Loucy (cell line): ENCODE results near the gene PSMG3.
"Not testable (repeated sequence)": the region's sequence is repeated elsewhere in the genome, so short reads cannot be mapped to it uniquely, and the experiment has no call there.

ENCODE experiments used
- H2AFZ ChIP-seq: fragments of 200-600 bp; sonication (generic); 2 replicates; pipeline ENCODE4 v1.6.0; 2016; ENCODE audit warnings: antibody characterized with exemption, mild to moderate bottlenecking, low read length, moderate library complexity
- H3F3A ChIP-seq: fragments of 200-600 bp; 2 replicates; pipeline ENCODE4 v1.6.0; 2016; ENCODE audit warnings: antibody characterized with exemption, low read depth, mild to moderate bottlenecking
- H3K27me3 ChIP-seq: fragments of 200-600 bp; sonication (generic); 2 replicates; pipeline ENCODE4 v1.6.1; 2014; ENCODE audit warnings: low read length, mild to moderate bottlenecking; ENCODE audit not compliant: insufficient read depth, poor library complexity, severe bottlenecking
- H3K36me3 ChIP-seq: fragments of 200-600 bp; sonication (generic); 2 replicates; pipeline ENCODE4 v1.6.1; 2016; ENCODE audit warnings: low read length; ENCODE audit not compliant: insufficient read depth
- H3K4me1 ChIP-seq: fragments of 200-600 bp; sonication (generic); 2 replicates; pipeline ENCODE4 v1.5.1; 2014; ENCODE audit warnings: low read length, mild to moderate bottlenecking; ENCODE audit not compliant: insufficient read depth, poor library complexity, severe bottlenecking
- H3K4me2 ChIP-seq: fragments of 200-600 bp; sonication (generic); 2 replicates; pipeline ENCODE4 v1.6.0; 2014; ENCODE audit warnings: antibody characterized with exemption, low read length, low read depth, mild to moderate bottlenecking; ENCODE audit not compliant: poor library complexity, severe bottlenecking
- H3K4me3 ChIP-seq: fragments of 200-600 bp; sonication (generic); 2 replicates; pipeline ENCODE4 v1.5.1; 2014; ENCODE audit warnings: low read length, mild to moderate bottlenecking, mixed read lengths; ENCODE audit not compliant: poor library complexity, severe bottlenecking
- H3K79me2 ChIP-seq: fragments of 200-600 bp; sonication (generic); 2 replicates; pipeline ENCODE4 v1.6.1; 2014; ENCODE audit warnings: low read length; ENCODE audit not compliant: insufficient read depth
- H3K9ac ChIP-seq: fragments of 200-600 bp; sonication (generic); 2 replicates; pipeline ENCODE4 v1.6.0; 2014; ENCODE audit warnings: mild to moderate bottlenecking, low read depth, low read length, moderate library complexity; ENCODE audit not compliant: poor library complexity, severe bottlenecking
- H3K9me2 ChIP-seq: fragments of 200-600 bp; sonication (generic); replicated peaks from 2 replicates; pipeline ENCODE4 v1.6.1; 2016; ENCODE audit warnings: low read depth, low read length, mixed read lengths
- H3K9me3 ChIP-seq: fragments of 200-600 bp; sonication (generic); 2 replicates; pipeline ENCODE4 v1.6.1; 2014; ENCODE audit warnings: mild to moderate bottlenecking, antibody characterized with exemption, low read length, low read depth; ENCODE audit not compliant: insufficient read depth
- H4K20me1 ChIP-seq: fragments of 200-600 bp; sonication (generic); 2 replicates; pipeline ENCODE4 v1.6.0; 2014; ENCODE audit warnings: antibody characterized with exemption, low read length, mild to moderate bottlenecking; ENCODE audit not compliant: insufficient read depth, poor library complexity, severe bottlenecking
- EZH2phosphoT487 ChIP-seq: fragments of 200-600 bp; IDR thresholded peaks from 2 replicates; pipeline ENCODE4 v1.6.1; 2018; ENCODE audit warnings: antibody characterized with exemption, mild to moderate bottlenecking, moderate library complexity, borderline replicate concordance
- TF ChIP-seq, protein P1 (sequence below): fragments of 200-600 bp; sonication (generic); conservative IDR thresholded peaks from 2 replicates; pipeline ENCODE4 v1.5.1; 2014; ENCODE audit warnings: mild to moderate bottlenecking, antibody characterized with exemption, low read length

Gene PSMG3

DNA sequence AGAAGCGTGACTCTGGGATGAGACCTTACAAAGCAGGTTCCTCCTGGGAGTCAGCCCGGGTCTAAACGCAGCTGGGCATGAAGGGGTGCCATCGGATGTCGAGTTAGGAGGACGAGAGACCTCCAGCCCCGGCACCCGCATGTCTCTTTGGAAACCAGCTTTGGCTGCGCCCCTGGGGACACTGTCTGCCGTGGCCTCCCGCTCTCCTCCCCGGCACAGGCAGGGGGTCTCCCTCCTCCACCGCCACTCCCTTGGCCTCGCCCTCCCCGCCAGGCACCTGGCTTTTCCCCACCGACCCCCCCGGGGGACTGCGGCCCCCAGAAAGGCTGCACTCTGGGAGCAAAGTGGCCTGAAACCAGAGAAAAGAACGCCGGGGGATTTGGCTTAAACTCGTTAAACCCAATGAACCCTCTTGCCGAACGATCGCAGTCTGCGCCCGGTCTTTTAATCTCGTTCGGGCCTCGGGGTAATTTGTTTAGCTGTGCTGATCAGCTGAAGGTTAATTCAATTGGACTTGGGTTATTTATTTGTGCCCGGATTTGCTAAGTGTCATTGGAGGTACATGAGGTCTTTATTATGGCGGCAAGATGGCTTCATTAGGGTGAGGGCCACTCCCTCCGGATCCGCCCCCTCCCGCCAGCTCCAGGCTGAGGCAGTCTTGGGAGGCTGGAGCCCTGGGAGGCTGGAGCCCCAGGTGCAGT is 16.4 kb upstream of the PSMG3 start:
- Histone ChIP-seq H3K9me2 (no peaks in the 10 kb centered on the region), H3K9ac (no peak overlapping the region), H3K4me1 (no peaks in the 10 kb centered on the region), H3F3A (no peaks in the 10 kb centered on the region), H3K36me3 (no peaks in the 10 kb centered on the region), H3K9me3 (no peaks in the 10 kb centered on the region), H3K4me2 (no peak overlapping the region), H3K4me3 (no peak overlapping the region), H3K79me2 (no peaks in the 10 kb centered on the region), H3K27me3 (no peaks in the 10 kb centered on the region), H2AFZ (no peak overlapping the region), H4K20me1 (no peaks in the 10 kb centered on the region)
- no peak for TF ChIP-seq EZH2phosphoT487
- TF ChIP-seq, protein P1, sequence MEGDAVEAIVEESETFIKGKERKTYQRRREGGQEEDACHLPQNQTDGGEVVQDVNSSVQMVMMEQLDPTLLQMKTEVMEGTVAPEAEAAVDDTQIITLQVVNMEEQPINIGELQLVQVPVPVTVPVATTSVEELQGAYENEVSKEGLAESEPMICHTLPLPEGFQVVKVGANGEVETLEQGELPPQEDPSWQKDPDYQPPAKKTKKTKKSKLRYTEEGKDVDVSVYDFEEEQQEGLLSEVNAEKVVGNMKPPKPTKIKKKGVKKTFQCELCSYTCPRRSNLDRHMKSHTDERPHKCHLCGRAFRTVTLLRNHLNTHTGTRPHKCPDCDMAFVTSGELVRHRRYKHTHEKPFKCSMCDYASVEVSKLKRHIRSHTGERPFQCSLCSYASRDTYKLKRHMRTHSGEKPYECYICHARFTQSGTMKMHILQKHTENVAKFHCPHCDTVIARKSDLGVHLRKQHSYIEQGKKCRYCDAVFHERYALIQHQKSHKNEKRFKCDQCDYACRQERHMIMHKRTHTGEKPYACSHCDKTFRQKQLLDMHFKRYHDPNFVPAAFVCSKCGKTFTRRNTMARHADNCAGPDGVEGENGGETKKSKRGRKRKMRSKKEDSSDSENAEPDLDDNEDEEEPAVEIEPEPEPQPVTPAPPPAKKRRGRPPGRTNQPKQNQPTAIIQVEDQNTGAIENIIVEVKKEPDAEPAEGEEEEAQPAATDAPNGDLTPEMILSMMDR = no peak

DNA sequence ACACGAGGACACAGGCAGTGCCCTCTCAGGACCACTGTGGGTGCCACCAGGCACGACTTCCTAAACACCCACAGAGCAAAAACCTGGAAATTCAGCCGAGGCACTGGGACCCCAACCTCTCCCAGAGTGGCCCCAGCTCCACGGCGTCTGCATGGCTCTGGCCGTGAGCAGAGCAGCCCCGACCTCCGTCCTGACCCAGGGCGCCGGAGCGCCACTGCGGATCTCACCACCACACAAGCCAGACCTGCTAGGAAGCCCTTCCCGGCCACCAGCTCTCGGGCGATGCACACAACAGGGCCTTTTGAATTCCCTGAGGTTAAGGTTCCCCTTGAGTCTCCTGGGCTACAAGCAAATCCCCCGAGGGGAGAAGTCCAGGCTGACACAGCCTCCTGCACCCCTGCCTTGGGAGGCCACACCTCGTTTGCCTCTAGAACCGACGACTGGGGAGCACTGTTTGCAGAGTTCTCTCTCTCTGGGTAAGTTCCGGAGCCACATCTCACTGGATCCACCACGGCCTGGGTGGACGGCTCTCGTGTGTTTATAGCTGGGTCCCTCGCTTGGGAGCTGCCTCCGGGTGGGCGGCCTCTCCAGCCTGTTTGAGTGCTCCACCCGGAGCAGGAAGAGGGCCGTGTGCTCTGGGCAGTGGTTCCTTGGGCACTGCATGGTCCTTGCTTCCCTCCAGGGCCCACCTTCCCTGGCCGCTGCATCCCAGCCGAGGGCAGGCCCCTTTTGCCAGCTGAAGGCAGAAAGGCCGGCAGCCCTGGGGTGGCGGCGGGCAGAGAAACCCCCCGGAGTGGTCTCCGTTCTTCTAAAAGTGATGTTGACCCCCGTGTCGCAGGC is 15.5 kb upstream of the PSMG3 start:
- no peak overlapping the region for H3K4me2 ChIP-seq
- no peaks in the 10 kb centered on the region for H3K79me2 ChIP-seq
- no peak overlapping the region for H3K4me3 ChIP-seq
- no peaks in the 10 kb centered on the region for H3K27me3 ChIP-seq
- H3F3A ChIP-seq = no peaks in the 10 kb centered on the region
- no peaks in the 10 kb centered on the region for H3K36me3 ChIP-seq
- no peaks in the 10 kb centered on the region for H3K4me1 ChIP-seq
- H2AFZ ChIP-seq = no peak overlapping the region
- H3K9me2 ChIP-seq = no peaks in the 10 kb centered on the region
- no peaks in the 10 kb centered on the region for H3K9me3 ChIP-seq
- no peaks in the 10 kb centered on the region for H4K20me1 ChIP-seq
- H3K9ac ChIP-seq = no peak overlapping the region
- no peak for TF ChIP-seq EZH2phosphoT487
- TF ChIP-seq, protein P1 = no peak

DNA sequence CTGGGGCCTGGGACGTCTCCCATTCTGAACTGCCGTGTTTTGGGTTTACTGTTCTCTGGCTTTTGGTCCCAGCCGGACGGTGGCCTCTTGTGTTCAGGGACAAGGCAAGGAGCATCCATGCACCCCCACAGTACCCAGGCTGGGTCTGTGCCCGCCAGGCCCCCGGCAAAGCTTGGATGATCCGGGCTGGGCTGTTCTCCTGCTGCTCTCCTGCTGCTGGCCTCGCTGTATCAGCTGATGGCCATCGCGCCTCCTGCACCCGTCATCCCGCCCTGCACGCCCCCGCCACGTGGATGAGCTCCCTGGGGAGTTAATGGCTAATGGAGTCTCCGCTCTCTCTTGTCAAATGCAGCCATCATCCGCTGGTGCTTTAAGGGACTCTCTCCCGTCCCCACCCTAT is 14.9 kb upstream of the PSMG3 start:
- Histone ChIP-seq H4K20me1 (no peaks in the 10 kb centered on the region), H3F3A (no peaks in the 10 kb centered on the region), H3K36me3 (no peaks in the 10 kb centered on the region), H3K27me3 (no peaks in the 10 kb centered on the region), H3K79me2 (no peaks in the 10 kb centered on the region), H3K9me3 (no peaks in the 10 kb centered on the region), H3K4me1 (no peaks in the 10 kb centered on the region), H3K4me2 (no peak overlapping the region), H2AFZ (no peak overlapping the region), H3K9ac (no peak overlapping the region), H3K4me3 (no peak overlapping the region), H3K9me2 (no peaks in the 10 kb centered on the region)
- no peak for TF ChIP-seq EZH2phosphoT487
- TF ChIP-seq, protein P1 = no peak

DNA sequence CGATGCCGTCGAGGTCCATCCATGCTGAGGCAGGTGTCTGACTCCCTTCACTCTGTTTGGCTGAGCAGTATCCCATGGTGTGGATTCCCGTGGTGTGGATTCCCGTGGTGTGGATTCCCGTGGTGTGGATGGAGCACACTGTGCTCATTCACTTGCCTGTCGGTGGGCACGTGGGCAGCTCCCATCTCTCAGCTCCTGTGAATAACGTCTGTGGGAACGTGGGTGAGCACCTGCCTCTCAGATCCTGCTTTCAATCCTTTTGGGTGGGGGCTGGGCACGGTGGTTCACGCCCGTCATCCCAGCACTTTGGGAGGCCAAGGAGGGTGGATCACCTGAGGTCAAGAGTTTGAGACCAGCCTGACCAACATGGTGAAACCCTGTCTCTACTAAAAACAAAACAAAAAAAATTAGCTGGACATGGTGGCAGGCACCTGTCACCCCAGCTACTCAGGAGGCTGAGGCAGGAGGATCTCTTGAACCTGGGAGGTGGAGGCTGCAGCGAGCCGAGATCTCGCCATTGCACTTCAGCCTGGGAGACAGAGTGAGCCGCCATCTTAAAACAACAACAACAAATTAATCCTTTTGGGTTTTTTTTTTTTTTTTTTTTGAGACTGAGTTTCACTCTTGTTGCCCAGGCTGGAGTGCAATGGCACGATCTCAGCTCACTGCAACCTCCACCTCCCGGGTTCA is 13.6 kb upstream of the PSMG3 start:
- H3K9me3 ChIP-seq, H3K27me3 ChIP-seq, H3K4me3 ChIP-seq, H4K20me1 ChIP-seq, H3F3A ChIP-seq, H3K9me2 ChIP-seq, H3K36me3 ChIP-seq, H3K4me1 ChIP-seq, H3K9ac ChIP-seq, H2AFZ ChIP-seq, H3K4me2 ChIP-seq, H3K79me2 ChIP-seq: not testable (repeated sequence)
